Hypothalamus (tissue), 51 donors: ENCODE results near the gene SART3.
"Not testable (repeated sequence)": the region's sequence is repeated elsewhere in the genome, so short reads cannot be mapped to it uniquely, and the experiment has no call there.

Experiments
- DNase-seq, 51 donors: peaks; one replicate each; lab custom pipeline; 2025; lab: John Stamatoyannopoulos, UW

SART3 gene

DNA sequence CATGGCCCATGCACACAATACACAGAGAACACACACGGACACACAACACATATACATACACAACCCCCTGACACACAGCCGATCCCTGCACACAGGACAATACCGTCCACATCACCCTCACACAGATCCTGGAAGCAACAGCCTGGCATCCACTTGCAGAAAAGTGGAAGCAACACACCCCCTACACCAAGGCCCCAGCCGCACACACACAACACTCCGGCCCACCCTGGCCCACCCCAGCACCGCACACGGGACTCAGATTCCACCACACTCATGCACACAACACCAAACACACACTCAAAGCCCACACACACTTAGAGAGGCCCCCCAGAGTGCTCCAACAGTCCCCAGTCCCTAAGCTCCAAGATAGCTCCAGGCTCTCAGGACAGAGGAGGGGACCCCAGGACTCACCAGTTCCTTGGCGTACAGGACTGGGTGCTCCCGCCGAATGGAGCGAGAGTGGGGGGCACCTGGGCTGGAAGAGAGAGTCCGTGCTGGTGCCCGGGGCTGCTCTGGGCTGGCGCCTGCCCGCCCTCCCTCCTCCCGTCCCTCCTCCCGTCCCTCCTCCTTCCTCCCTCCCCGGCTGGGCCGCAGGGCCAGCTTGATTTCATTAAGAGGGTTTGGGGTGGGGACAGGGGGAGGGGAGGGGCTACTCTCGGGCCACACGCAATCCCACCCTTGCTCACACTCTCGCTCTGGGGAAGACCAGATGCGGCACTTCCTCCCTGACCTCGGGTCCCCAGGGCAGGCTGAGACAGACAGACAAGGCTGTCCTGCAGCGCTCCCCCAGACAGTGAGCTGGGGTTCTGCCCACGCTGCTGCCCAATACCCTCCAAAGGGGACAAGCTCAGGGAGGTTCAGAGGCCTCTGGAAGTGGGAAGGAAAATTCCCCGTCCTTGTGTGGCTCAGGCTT is 36.8 kb upstream of the SART3 start, which contains the start of gene TMEM119:
TSS of gene TMEM119 (minus strand) at position 526 of the 913 bp plus-strand sequence. CDS start 5,701 bp downstream, outside the sequence.
- DNase-seq = peak in 8 of 51 donors; percentile 7 to 28 (median 17)

DNA sequence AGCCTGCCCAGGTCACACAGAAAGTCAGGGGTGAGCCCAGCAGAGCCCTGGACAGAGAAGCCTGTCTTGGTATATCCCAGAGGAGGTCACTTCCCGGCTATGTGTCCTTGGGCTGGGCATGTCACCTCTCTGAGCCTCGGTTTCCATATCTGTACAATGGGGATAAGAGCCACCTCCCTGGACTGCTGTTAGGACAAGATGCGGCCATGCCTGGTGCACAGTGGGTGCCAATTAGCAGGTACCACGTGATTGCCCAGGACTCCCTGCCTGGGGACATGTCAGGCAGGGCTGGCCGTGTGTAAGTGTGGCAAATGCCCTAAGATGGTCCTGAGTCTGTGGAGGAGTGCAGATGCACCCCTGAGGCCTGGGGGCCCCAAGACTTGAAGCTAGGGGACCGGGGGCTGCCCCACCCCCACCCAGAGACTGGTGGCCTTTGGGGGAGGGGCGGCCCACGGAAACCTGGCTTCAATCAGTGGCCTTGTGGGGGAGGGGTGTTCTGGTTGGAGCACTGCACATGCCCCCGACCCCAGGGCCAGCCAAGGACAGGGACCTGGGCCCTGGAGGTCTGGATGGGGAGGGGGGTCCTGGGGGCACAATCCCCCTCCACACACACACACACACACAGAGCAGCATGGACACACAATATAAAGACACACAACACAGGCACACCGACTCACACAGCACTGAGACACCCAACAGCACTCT is 36.0 kb upstream of the SART3 start:
- no peak for DNase-seq

DNA sequence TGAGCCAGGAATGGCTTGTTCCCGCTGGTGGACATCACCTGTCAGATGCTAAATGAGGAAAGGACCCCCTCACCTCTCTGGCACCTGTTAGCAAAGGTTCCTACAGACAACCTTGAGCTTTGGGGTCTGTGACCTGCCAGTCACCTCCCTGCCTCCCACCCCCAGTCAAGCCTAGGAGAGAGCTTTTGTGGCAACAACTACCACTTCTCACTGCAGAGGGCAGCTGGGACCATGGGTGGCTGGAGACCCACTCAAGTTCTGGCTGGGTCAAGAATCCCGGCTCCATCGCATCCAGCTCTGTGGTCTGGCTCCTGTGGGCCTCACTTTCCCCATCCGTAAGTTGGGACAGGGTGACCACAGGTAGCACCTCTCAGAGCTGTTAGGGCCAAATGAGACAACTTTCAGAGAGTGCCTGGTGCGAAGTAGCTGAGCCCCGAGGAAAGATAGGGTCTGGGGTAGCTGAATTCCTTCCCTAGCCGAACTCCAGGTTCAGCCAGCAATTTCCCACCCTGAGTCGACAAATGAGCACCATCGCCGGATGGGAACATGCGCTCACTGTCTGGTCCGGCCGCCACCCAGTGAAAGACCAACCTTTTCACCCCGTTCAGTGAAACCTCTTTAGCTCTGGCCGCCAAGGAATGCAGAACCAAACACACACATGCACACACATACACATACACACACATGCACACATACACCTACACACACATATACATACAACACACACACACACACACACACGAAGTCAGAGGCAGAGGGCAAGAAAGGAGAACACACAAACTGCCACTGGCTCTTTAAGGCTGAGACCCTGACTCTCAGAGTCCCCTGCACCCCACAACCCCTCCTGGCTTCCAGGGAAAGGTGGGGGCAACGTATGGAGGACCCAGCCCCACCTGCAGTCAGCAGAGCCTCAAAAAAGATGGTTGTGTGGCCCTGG is 35.0 kb upstream of the SART3 start:
- DNase-seq = no peak

DNA sequence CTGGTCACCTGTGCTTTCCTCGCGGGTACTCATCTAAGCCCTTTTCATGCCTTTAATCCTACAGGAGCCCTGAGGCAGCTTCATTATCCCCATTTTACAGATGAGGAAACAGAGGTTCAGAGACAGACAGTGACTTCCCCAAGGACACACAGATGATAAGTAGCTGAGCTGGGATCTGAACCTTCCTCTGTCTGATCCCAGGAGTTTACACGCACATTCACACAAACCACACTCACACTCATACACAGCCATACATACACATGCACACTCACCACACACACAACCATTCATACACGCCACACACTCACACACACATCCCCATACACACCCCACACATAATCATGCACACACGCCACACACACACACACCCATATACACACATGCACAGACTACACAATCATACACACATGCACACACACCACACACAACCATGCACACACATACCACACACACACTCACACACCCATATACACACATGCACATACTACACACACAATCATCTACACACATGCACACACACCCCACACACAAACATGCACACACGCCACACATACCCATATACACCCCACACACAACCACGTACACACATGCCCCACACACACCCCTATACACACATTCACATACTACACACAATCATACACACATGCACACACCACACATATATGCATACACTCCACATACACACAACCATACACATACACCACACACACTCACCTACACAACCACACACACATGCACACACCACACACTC is 34.2 kb upstream of the SART3 start:
- DNase-seq = no peak

DNA sequence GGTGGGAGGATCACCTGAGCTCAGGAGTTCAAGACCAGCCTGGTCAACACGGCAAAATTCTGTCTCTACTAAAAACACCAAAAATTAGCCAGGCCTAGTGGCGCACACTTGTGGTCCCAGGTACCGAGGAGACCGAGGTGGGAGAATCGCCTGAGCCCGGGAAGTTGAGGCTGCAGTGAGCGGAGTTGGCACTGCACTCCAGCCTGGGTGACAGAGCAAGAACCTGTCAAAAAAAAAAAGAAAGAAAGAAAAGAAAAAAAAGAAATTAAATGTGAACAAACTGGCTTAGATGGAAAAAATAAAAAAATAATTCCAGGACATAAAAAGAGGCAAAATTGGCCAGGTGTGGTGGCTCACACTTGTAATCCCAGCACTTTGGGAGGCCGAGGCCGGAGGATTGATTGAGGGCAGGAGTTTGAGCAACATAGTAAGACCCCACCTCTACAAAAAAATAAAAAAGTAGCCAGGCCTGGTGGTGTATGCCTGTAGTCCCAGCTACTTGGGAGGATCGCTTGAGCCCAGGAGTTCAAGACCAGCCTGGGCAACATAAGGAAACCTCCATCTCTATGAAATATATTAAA is 33.4 kb upstream of the SART3 start:
- no peak for DNase-seq

DNA sequence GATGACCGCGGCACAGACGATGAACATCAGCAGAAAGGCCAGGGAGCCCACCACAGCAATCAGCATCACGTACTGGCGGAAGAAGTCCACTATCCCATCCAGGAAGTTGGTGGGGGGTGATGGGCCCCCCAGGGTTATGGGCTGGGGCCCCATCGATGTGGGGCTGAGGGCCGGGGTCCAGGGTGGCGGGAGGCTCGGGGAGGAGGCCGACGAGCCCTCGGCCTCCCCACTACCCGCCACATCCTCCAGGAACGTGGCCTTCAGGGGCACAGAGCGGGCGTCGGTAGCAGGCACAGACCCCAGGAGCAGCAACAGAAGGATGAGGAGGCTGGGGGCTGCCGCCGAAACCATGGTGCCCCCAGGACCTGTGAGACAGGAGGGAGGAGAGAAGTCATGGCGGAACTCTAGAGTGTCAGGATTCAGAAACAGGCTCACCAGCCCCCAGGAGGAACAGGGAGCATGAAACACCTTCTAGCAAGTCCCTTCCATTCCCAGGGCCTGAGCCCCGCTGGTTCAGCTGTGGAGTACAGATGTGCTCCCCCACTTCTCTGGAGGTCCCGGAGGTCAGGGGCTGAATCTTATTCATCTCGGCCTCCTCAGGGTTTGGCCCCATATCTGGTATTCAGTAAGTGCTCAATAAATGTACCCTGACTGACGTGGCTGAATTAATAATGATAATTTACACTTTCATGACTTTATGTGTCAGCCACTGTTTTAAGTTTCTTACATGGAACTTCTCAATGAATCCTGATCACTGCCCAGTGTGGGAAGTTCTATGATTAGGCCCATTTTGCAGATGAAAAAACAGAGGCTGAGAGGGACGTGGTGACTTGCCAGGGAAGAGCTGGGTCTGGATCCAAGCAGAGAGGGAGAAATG is 31.3 kb upstream of the SART3 start:
- DNase-seq = no peak

DNA sequence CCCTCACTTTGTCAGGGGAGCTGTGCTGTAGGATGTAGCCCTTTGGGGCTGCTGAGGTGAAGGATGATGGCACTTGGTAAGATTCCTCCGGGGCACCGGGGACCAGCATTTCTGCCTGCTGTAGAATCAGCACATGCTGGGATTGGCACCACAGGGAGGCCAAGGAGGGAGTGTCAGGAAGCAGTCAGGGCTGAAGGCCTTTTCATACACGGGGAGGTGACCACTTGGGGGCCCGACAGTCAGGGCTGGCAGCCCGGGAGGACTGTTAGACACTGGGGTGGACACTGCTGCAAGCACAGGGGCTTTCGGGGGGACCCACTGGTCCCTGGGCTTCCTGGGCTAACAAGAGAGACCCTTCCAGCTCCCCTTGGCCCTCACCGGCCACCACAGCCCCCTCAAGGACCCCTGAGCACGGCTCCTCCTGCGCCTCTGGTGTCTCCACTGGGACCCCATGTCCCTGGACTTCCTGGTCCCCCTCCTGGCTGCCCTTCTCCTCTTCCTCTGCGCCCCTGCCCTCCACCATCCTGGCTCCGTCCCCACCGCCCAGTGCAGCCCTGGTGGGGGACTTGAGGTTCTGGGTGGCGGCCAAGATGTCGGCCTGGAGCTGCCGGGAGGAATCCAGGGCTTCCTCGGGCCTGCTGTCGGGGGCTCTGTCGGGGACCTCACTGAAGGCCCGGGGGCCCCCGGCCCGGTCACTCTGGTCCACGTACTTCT is 30.5 kb upstream of the SART3 start:
- no peak for DNase-seq

DNA sequence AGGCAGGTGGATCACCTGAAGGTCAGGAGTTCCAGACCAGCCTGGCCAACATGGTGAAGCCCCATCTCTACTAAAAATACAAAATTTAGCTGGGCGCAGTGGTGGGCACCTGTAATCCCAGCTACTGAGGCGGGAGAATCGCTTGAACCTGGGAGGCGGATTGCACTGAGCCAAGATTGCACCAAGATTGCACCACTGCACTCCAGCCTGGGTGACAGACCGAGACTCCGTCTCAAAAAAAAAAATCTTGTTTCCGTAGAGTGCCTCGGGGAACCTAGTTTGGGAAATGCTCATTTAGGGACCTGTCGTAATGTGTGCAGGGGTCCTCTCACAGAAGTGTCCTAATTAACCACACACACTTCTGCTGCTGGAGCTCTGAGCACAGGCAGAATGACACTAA is 29.5 kb upstream of the SART3 start:
- not testable (repeated sequence) for DNase-seq

DNA sequence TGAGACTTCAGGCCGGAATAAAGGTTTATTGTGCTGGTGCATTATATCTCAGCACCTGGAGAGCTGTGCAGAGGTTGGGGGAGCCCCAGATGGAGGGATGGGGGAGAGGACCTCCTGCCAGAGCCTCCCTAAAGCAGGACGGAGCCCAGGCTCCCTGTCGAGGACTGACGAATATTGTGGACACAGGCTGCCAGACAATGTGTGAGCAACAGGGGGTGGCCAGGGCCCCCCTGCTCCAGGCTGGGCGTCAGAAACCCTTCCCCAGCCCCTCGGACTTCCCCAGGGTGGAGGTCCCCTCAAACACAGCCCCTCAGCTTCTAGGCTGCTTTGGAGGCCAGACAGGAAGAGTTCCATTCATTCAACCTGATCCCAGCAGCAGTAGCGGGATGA is 28.9 kb upstream of the SART3 start:
- DNase-seq = no peak

DNA sequence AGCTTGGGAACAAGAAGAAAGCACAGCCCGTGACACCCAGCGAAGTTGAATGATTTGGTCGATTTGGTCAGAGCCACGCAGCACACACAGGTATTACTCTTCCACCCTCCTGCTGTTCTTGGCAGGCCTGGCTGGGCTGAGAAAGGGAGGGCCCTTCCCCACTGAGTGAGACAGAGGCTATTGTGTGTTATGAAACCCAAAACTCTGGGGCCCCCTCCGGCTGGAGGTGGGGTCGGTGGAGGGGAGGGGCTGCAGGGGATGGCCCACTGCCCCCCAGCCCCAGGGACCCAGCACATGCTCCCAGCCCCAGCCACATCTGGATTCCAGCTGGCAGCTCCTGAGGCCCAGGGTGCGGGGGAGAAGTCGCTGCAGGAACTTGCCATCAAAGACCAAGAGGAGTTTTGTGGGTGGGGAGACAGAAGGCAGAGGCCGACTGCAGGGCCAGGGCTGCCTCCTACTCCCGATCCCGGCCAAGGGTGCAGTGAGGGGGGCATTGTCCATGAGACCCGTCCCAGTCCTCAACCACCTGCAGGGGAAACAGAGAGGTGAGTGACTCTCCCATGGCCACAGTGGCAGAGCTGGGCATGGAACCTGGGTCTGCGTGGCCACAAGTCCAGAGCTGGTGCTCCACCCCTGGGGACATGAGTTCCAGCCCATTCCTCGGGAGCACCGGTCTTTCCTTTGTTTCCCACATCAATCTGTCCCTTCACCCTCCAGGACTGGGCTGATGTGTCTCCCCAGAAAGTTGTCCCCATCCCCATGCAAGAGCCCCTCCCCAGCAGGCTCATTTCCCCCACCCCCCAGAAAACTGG is 28.3 kb upstream of the SART3 start:
- DNase-seq = peak in 1 of 51 donors; percentile 9

DNA sequence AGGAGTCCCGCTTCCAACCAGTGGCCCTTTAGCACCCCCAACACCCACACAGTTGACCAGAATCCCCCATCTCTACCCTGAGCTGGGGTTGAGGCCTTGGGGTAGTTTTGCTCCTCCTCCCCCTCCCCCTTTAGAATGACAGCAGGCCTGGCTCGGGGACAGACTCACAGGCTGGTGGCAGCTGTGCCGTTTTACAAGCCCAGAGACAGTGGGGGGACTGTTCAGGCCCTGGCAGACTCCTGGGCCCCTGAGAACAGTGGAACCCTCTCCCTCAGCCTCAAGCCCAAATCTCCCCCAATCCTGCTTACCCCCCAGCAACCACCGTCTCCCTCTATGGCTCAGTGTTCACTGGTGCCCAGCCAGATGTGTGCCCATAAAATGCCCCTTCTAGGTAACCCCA is 26.9 kb upstream of the SART3 start:
- DNase-seq = peak in 28 of 51 donors; percentile 7 to 72 (median 43)

DNA sequence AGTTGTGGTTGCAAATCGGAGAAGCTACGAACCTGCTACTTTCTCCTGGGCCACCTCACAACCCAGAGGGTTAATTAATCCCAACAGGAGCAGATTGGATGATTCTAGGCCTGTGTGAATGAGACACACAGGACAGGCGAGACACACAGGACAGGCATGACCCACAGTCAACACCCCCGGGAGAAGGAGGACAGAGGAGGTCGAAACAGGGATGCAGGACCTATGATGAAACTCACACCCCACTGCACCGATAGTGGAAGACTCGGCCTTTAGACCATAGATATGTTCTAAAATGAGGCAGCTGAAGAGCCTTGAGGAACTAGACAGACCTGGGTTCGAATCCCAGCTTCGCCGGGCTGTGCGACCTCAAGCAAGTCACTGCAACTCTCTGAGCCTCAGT is 25.3 kb upstream of the SART3 start:
- no peak for DNase-seq

DNA sequence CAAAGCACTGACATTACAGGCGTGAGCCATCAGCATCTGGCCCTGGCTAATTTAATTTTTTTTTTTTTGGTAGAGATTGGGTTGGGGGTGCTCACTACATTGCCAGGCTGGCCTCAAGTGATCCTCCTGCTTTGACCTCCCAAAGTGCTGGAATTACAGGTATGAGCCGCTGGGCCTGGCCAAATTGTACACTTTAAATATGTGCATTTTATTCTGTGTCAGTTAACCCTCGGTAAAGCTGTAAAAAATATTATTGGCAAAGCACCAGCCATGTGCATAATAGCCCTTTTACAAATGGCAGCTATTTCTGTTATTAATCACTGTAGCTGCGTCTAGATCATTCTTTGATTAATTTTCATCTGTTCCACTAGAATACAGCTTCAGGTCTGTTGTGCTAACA is 24.9 kb upstream of the SART3 start:
- DNase-seq = no peak

DNA sequence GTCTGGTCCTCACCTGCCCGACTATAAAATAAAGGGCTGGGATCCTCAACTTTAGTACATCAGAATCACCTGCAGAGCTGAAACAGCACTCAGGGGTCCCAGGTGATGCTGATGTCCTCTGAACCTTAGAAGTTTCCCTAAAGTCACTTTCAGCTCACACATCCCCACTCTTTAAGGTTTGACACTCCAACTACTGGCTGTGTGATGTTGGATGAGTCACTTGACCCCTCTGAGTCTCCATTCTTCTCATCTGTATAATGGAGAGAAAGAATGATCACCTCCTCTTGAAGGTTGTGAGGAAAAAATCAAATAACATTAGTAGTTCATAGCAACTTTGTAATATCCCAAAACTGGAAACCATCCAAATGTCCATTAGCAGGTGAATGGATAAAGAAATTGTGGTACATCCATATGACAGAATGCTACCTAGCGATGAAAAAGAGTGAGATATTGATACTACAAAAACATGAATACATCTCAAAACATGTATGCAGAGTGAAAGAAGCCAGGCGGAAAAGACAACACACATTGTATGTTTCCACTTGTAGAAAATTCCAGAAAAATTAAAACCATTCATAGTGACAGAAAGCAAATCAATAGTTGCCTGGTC is 23.6 kb upstream of the SART3 start:
- DNase-seq = no peak

DNA sequence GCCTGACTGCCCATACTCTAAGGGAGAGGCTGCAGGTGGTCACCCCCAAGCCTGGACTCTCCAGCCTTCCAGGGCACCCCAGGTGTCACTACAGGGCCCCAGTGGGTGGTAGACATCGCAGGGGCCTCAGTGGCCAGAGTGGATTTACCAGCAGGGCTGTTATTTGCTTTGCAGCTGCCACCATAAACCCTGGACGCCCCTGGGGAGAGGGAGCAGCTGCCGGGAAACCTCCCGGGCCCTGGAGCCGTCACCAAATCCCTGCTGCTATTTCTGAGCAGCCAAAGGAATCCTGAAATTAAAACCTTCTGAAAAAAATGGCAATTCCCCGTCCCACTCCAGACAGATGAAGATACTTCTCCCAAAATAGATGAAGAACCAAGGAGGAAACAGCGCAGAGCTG is 23.0 kb upstream of the SART3 start:
- no peak for DNase-seq

DNA sequence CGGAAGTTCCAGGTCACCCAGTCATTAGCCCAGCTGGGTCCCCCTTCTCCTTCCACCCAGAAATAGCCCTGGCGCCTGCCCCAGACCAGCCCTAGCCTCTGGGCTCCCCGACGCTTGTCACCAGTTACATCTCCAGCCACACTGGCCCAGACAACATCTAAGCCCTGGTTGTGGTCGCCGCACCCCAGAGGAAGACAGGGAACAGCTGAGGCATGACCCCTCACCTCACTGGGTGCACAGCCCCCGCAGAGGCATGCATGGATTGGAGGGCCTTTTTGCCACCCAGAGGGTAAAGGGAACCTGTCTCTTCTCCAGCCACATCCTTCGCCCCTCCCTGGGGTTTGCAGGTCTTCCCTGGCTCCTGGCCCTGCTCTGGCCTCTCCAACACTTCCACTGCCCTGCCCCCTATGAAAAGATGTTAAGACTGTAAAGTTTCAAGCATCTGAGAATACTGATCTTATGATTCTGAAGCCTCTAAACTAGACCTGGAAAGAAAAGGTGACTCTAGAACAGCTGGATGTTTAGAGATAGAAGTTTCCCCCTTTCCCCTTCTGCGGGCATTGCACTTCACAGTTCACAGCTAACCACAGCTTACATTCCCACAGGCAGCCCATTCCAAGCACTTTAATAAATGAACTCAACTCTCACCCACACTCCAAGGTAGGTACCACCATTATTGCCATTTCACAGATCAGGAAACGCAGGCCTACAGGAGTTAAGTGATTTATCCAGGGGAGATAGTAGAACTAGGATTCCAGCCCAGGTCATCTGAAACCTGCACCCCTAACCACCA is 22.2 kb upstream of the SART3 start:
- no peak for DNase-seq
